PFSK-1 (cell line): ENCODE results near the gene PCIF1.

ENCODE experiments used
- FOXP2 ChIP-seq: optimal IDR thresholded peaks from 2 replicates; pipeline ENCODE3; 2011; ENCODE audit warnings: borderline replicate concordance, control low read depth, inconsistent platforms; ENCODE audit not compliant: insufficient read depth; ENCODE audit errors: extremely low read length, extremely low read depth
- POLR2AphosphoS5 ChIP-seq: IDR thresholded peaks from 2 replicates; pipeline ENCODE4 v1.6.1; 2012; ENCODE audit warnings: low read depth, mild to moderate bottlenecking, control low read depth, low read length, moderate library complexity
- SIN3A ChIP-seq: IDR thresholded peaks from 2 replicates; pipeline ENCODE4 v1.6.1; 2012; ENCODE audit warnings: mild to moderate bottlenecking, low read length, moderate library complexity, borderline replicate concordance; ENCODE audit not compliant: insufficient read depth
- TAF1 ChIP-seq: IDR thresholded peaks from 2 replicates; pipeline ENCODE4 v1.6.1; 2012; ENCODE audit warnings: low read length, control low read depth, borderline replicate concordance; ENCODE audit not compliant: insufficient read depth
- TF ChIP-seq, protein P1 (sequence below), 2 experiments: IDR thresholded peaks; 2 replicates each; pipeline versions ENCODE4 v1.6.1 to v1.8.0; 2011 to 2012; ENCODE audit warnings: low read depth in 2 of 2, low read length in 2 of 2, control low read depth in 1 of 2, inconsistent platforms in 1 of 2, mild to moderate bottlenecking in 1 of 2, moderate library complexity in 1 of 2; ENCODE audit not compliant: insufficient read depth in 1 of 2

PCIF1 gene

DNA sequence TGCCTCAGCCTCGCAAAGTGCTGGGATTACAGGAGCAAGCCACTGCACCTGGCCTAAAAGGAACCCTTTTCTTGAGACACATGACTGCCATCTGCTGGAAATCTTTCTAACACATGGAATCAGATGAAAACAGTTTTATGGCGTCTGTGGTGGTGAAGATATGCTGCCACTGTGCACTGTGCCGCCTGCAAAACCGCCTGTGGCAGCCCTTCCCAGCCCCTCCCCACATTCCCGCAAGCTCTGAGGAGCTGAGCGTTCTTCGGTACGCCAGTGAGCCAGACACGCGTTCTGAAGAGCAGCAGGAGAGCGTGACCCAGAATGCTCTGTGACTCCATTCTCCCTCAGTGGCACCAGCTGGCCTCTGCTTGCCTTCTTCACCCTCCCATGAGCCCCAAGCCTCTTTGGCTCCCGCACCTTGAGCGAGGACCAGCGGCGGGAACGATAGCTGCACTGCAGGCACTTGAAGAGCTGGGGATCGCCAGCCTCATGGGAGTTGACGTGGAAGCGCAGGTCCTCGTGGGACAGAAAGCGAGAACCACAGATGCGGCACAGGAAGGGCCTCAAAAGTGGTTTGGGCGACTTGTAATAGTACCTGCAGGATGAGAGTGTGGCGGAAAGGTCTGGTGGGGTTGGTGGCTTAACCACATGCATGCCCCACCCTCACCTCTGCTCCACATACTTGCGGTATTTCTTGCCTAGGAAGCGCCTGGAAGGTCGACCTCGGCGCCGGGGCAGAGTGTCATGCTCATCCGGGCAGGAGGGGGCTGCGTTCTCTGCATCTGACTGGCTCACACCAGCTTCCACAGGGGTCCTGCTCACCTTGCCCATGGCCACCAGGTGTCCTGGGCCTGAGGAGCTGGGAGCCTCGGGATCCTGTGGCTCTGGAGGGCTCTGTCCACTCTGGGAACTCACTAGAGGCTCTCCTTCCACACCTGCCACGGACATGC, 28.8 kb downstream of the PCIF1 start:
- TF ChIP-seq FOXP2 (no peak), POLR2AphosphoS5 (0 out of 2 replicates have a peak, but pooled peaks have one; percentile 21)

DNA sequence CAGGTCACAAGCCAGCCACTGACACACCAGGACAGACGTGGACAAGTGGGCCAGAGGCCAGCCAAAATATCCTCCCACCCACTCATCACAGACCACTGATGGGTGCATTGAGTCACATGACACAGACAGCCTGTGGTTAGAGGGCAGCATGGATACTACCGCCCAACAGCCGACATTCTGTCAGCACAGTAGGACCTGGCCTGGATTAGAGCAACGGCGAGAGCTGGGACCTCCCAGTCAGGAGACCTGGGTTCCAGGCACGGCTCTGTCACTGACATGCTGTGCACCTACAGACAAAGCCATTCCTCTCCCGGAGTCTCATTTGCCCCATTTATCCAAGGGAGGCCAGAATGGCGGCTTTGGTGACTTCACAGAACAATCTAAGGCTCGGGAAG, 29.5 kb downstream of the PCIF1 start:
- 0 out of 2 replicates have a peak, but pooled peaks have one; percentile 4 for TF ChIP-seq POLR2AphosphoS5
- TF ChIP-seq, protein P1, sequence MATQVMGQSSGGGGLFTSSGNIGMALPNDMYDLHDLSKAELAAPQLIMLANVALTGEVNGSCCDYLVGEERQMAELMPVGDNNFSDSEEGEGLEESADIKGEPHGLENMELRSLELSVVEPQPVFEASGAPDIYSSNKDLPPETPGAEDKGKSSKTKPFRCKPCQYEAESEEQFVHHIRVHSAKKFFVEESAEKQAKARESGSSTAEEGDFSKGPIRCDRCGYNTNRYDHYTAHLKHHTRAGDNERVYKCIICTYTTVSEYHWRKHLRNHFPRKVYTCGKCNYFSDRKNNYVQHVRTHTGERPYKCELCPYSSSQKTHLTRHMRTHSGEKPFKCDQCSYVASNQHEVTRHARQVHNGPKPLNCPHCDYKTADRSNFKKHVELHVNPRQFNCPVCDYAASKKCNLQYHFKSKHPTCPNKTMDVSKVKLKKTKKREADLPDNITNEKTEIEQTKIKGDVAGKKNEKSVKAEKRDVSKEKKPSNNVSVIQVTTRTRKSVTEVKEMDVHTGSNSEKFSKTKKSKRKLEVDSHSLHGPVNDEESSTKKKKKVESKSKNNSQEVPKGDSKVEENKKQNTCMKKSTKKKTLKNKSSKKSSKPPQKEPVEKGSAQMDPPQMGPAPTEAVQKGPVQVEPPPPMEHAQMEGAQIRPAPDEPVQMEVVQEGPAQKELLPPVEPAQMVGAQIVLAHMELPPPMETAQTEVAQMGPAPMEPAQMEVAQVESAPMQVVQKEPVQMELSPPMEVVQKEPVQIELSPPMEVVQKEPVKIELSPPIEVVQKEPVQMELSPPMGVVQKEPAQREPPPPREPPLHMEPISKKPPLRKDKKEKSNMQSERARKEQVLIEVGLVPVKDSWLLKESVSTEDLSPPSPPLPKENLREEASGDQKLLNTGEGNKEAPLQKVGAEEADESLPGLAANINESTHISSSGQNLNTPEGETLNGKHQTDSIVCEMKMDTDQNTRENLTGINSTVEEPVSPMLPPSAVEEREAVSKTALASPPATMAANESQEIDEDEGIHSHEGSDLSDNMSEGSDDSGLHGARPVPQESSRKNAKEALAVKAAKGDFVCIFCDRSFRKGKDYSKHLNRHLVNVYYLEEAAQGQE (IDR thresholded peaks at IDR 0.05; ENCODE audit: insufficient read depth in 1 of 2, low read depth in 2 of 2, low read length in 2 of 2) = no peak

DNA sequence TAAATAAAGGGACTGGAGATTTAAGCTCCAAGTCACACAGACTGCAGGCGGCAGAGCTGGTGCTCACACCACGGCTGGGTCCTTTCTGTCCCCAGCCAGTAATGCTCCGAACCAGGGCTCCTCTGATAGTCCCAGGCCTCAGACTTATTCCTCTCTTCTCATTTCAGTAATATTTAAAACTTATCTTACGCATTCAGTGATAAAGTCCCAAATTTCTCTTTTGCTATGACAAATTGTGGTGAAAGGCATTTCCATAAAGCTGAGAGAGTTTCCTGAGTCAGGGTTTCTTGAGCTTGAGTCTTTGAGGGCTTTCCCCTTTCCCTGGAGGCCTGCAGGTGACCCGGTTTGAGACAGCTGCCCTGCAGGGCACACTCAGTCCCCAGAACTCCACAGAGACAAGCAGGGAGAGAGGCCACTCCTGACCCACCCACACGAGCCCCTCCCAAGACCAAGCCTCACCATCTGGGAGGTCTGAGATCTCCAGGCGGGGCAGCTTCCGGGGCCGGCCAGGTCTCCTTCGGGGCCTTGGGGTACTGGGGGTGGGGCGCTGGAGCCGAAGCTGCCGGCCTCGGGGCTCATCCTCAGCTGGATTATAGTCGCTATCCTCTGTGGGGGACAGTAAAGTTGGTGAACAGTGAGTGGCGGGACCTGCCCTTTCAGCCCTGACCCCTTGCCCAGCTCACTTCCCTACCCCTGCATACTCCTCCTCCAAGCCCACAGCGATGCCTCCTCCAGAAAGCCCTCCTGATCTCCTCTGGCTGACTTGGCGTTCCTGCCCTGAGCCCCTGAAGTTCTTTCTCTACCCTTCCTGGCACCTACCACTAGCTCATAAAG, 30.9 kb downstream of the PCIF1 start:
- TF ChIP-seq POLR2AphosphoS5 (no peak), TAF1 (no peak), SIN3A (no peak), FOXP2 (no peak)
- TF ChIP-seq, protein P1 (IDR thresholded peaks at IDR 0.05; ENCODE audit: insufficient read depth in 1 of 2, low read depth in 2 of 2, low read length in 2 of 2) = no peak

DNA sequence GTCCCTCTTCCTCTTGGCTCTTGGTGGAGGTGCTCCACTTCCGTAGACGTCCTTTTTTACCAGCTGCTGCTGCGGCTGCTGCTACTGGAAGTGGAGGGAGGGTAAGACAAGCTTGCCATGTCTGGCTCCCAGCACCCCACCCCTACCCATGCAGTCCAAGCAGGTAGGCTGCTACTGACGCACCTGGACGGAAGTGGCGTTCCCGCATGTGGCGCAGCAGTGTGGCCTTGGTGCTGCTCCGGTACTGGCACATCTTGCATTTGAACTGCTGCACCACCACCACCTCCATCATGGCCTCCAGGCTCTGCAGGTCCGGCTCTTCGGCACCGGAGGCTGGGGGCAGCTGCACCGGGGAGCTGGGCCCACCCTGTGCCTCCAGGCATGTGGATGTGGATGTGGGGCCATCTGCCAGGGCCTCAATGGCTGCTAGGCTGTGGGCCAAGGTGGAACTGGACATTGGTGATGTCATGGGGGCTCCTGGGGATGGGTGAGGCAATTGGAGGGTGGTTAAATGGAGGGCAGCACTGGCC, 33.1 kb downstream of the PCIF1 start:
- TF ChIP-seq, protein P1 (IDR thresholded peaks at IDR 0.05; ENCODE audit: insufficient read depth in 1 of 2, low read depth in 2 of 2, low read length in 2 of 2) = no peak
- no peak for TF ChIP-seq POLR2AphosphoS5
- no peak for TF ChIP-seq SIN3A
- TF ChIP-seq FOXP2 = no peak
- no peak for TF ChIP-seq TAF1

DNA sequence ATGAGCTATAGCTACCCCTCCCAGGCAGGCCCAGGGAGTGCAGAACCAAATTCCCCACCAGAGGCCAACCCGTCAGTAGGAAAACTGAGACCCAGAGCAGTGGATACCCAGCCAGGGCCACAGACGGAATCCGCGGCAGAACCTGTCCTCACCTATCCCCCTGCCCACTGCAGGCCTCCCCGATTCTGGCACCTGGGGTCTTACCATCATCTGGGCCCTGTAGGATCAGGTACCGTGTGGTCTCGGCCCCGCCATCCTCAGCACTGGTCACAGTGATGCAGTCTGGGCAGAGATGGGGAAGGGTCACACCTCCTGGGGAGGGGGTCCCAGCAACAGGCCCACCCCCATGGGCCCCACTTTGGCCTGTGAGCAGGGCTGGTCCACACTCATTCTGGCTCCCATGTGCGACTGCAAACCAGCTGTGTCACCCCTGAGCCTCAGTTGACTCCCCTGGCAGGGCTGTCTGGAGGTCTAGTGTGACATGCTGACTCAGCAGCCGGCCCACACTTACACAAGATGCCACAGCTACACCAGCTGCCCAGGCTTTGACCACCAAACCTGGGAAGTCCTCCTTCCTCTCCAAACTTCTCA, 33.7 kb downstream of the PCIF1 start:
- TF ChIP-seq, protein P1 (IDR thresholded peaks at IDR 0.05; ENCODE audit: insufficient read depth in 1 of 2, low read depth in 2 of 2, low read length in 2 of 2) = no peak
- TF ChIP-seq TAF1 (no peak), FOXP2 (no peak)
